GM06990 (cell line): ENCODE data around the gene STAB1.

ENCODE experiments used
- DNase-seq: peaks from one replicate; pipeline ENCODE4 v3.0.0-alpha.2; 2011; ENCODE audit not compliant: insufficient read length; ENCODE audit errors: extremely low read depth
- H3K27me3 ChIP-seq: replicated peaks from 2 replicates; pipeline ENCODE4 v1.6.0; 2011; ENCODE audit warnings: low read length; ENCODE audit not compliant: control insufficient read depth, insufficient read depth
- H3K36me3 ChIP-seq: 2 replicates; pipeline ENCODE4 v1.5.1; 2011; ENCODE audit warnings: low read length; ENCODE audit not compliant: control insufficient read depth, insufficient read depth
- H3K4me3 ChIP-seq: replicated peaks from 2 replicates; pipeline ENCODE4 v1.5.1; 2011; ENCODE audit warnings: low read depth, mild to moderate bottlenecking, control low read depth, low read length
- CTCF ChIP-seq: IDR thresholded peaks from 2 replicates; pipeline ENCODE4 v1.5.1; 2011; ENCODE audit warnings: low read length, control low read depth, mild to moderate bottlenecking, inconsistent platforms; ENCODE audit not compliant: insufficient read depth, poor library complexity, severe bottlenecking

Gene STAB1

GRCh38 chr3:52494445-52494844 is 693 bp upstream of the STAB1 start:
- Histone ChIP-seq H3K27me3 (no peaks in the 10 kb centered on the region), H3K36me3 (peaks cover 20% of the 10 kb centered on the region), H3K4me3 (no peak overlapping the region)
- DNase-seq: no peak
- TF ChIP-seq CTCF: no peak

- peaks cover 10% of the 10 kb centered on the region for H3K36me3 ChIP-seq
- no peaks in the 10 kb centered on the region; the same call in 1 of the 2 replicates for H3K27me3 ChIP-seq
- no peak for TF ChIP-seq CTCF
- DNase-seq: no peak
- H3K4me3 ChIP-seq: no peak overlapping the region
Observed at GRCh38 chr3:52495777-52496602, 852 bp downstream of the STAB1 start.

GRCh38 chr3:52498137-52499054 is 3.3 kb downstream of the STAB1 start:
- H3K36me3 ChIP-seq: no peaks in the 10 kb centered on the region; the same call in 1 of the 2 replicates
- H3K27me3 ChIP-seq: no peaks in the 10 kb centered on the region; the same call in 1 of the 2 replicates
- no peak for DNase-seq
- TF ChIP-seq CTCF: no peak
- H3K4me3 ChIP-seq: no peak overlapping the region

GRCh38 chr3:52501046-52501445 is 5.9 kb downstream of the STAB1 start:
- H3K36me3 ChIP-seq: no peaks in the 10 kb centered on the region
- DNase-seq: no peak
- TF ChIP-seq CTCF: no peak
- H3K27me3 ChIP-seq: no peaks in the 10 kb centered on the region; the same call in 1 of the 2 replicates
- no peak overlapping the region for H3K4me3 ChIP-seq

- no peak for DNase-seq
- TF ChIP-seq CTCF: no peak
- H3K4me3 ChIP-seq: no peak overlapping the region
- H3K27me3 ChIP-seq: no peaks in the 10 kb centered on the region; the same call in 1 of the 2 replicates
- no peaks in the 10 kb centered on the region for H3K36me3 ChIP-seq
Observed at GRCh38 chr3:52502001-52502400, 6.9 kb downstream of the STAB1 start.
